A549 (cell line): ENCODE measurements around the gene SCYGR6. TPM values are rescaled to one million over a fixed set of nuclear protein-coding genes. Genes with fewer than 3 reads are reported as not detected.

Source experiments
- ATAC-seq, 2 experiments: fragments of 200-7000 bp in 1 of 2; fragments of >200 bp in 1 of 2; cut with Nextera tagmentation in 1 of 2; cut with Tn5 transposase in 1 of 2; 3 replicates each; pipeline versions ENCODE4 v1.8.0 to v1.9.1; 2018 to 2020; ENCODE audit warnings: mild to moderate bottlenecking in 1 of 2, moderate library complexity in 1 of 2
- CTCF ChIA-PET: fragments of 300-600 bp; sonication (Branson Sonifier 250); formaldehyde crosslinking; extraction: SDS; loops from one replicate; lab custom pipeline; 2021; ENCODE audit warnings: antibody characterized with exemption, inconsistent platforms; lab: Yijun Ruan, JAX
- POLR2A ChIA-PET: fragments of 350-600 bp; formaldehyde crosslinking; extraction: SDS; loops from one replicate; lab custom pipeline; 2021; ENCODE audit warnings: antibody characterized with exemption, inconsistent platforms; lab: Yijun Ruan, JAX
- DNase-seq, 2 experiments: peaks; one replicate each; pipeline versions ENCODE4 v3.0.0 to v3.0.0-alpha.2; 2011 to 2016; ENCODE audit warnings: low read depth in 1 of 2, low spot score in 1 of 2
- FAIRE-seq: peaks from 2 replicates; lab custom pipeline; 2011; peaks lifted over from hg19 to GRCh38; lab: Jason Lieb, UNC
- H3K27ac ChIP-seq, 2 experiments: fragments of >200 bp; sonication (Bioruptor Twin); formaldehyde crosslinking; 3 replicates each; pipeline ENCODE4 v1.5.1; 2016 to 2017
- H3K4me1 ChIP-seq: fragments of >200 bp; sonication (Bioruptor Twin); formaldehyde crosslinking; 3 replicates; pipeline ENCODE4 v1.6.1; 2016
- H3K4me2 ChIP-seq: fragments of >200 bp; sonication (Bioruptor Twin); formaldehyde crosslinking; 3 replicates; pipeline ENCODE4 v1.6.1; 2016
- H3K4me3 ChIP-seq: fragments of >200 bp; sonication (Bioruptor Twin); formaldehyde crosslinking; 3 replicates; pipeline ENCODE4 v1.5.1; 2016
- H3K9me3 ChIP-seq: fragments of >200 bp; sonication (Bioruptor Twin); formaldehyde crosslinking; 3 replicates; pipeline ENCODE4 v1.6.1; 2016
- CBX8 ChIP-seq: fragments of 200-600 bp; sonication (generic); IDR thresholded peaks from 2 replicates; pipeline ENCODE4 v1.6.1; 2016
- CHD4 ChIP-seq: fragments of 200-600 bp; sonication (generic); IDR thresholded peaks from 2 replicates; pipeline ENCODE4 v1.6.1; 2016; ENCODE audit warnings: antibody characterized with exemption, mild to moderate bottlenecking, borderline replicate concordance
- CTCF ChIP-seq: fragments of >200 bp; sonication (Bioruptor Twin); formaldehyde crosslinking; IDR thresholded peaks from 3 replicates; pipeline ENCODE4 v1.5.1; 2016
- EHF ChIP-seq: fragments of 250-450 bp; sonication (Bioruptor Pico); IDR thresholded peaks from 2 replicates; pipeline ENCODE4 v1.5.0; 2020; ENCODE audit warnings: mild to moderate bottlenecking
- ESRRA ChIP-seq: fragments of 150-350 bp; IDR thresholded peaks from 2 replicates; pipeline ENCODE4 v1.6.1; 2014; ENCODE audit warnings: mild to moderate bottlenecking, low read length, borderline replicate concordance
- GATA3 ChIP-seq: IDR thresholded peaks from 2 replicates; pipeline ENCODE4 v1.6.1; 2012; ENCODE audit warnings: borderline replicate concordance
- HDAC2 ChIP-seq: fragments of 200-600 bp; sonication (generic); IDR thresholded peaks from 2 replicates; pipeline ENCODE4 v1.6.1; 2016
- JUNB ChIP-seq: fragments of >200 bp; sonication (Bioruptor Twin); formaldehyde crosslinking; IDR thresholded peaks from 2 replicates; pipeline ENCODE4 v1.6.1; 2016
- KDM5A ChIP-seq: fragments of 200-600 bp; sonication (generic); IDR thresholded peaks from 2 replicates; pipeline ENCODE4 v1.6.1; 2016; ENCODE audit warnings: antibody characterized with exemption, mild to moderate bottlenecking
- MAZ ChIP-seq: fragments of 150-350 bp; IDR thresholded peaks from 2 replicates; pipeline ENCODE4 v1.6.1; 2014; ENCODE audit warnings: antibody characterized with exemption, low read depth, low read length, borderline replicate concordance
- MYC ChIP-seq: IDR thresholded peaks from 2 replicates; pipeline ENCODE4 v1.6.1; 2012; ENCODE audit warnings: mild to moderate bottlenecking, inconsistent platforms, low read length, improper control_type of control experiment, borderline replicate concordance
- PBX3 ChIP-seq: IDR thresholded peaks from 2 replicates; pipeline ENCODE4 v1.6.1; 2012
- PHF8 ChIP-seq: fragments of 200-600 bp; sonication (generic); IDR thresholded peaks from 2 replicates; pipeline ENCODE4 v1.6.1; 2016; ENCODE audit warnings: low read depth, mild to moderate bottlenecking, antibody characterized with exemption, moderate library complexity, borderline replicate concordance
- RAD21 ChIP-seq, 2 experiments: fragments of >200 bp in 1 of 2; sonication (Bioruptor Twin) in 1 of 2; formaldehyde crosslinking in 1 of 2; IDR thresholded peaks in 1 of 2; conservative IDR thresholded peaks in 1 of 2; 2 replicates in 1 of 2; 3 replicates in 1 of 2; pipeline ENCODE4 v1.6.1; 2012 to 2018; ENCODE audit warnings: inconsistent platforms in 1 of 2
- SMC3 ChIP-seq: fragments of >200 bp; sonication (Bioruptor Twin); formaldehyde crosslinking; IDR thresholded peaks from 3 replicates; pipeline ENCODE4 v1.6.1; 2018; ENCODE audit warnings: inconsistent platforms
- SREBF2 ChIP-seq: fragments of 450-650 bp; IDR thresholded peaks from 2 replicates; pipeline ENCODE4 v1.6.1; 2014; ENCODE audit warnings: mild to moderate bottlenecking, moderate library complexity
- ZNF302 ChIP-seq: fragments of 250-450 bp; sonication (Bioruptor Pico); IDR thresholded peaks from 2 replicates; pipeline ENCODE4 v1.9.0; 2021; ENCODE audit warnings: inconsistent platforms, mild to moderate bottlenecking, moderate library complexity
- WGBS: methylation state at CpG from one replicate; pipeline ENCODE4 v1.1.6; 2017; ENCODE audit errors: missing lambda C conversion rate; 5-methylcytosine and 5-hydroxymethylcytosine counted together
- polyA plus RNA-seq, 4 experiments: library from polyadenylated mRNA; depleted of rRNA in 3 of 4; stranded (reverse); fragments of >200 nt; fragmentation: RNase III in 1 of 4; extraction: RNeasy Plus Mini Kit Qiagen cat#74134 plus additional on column Dnase treatment in 1 of 4; gene quantifications; 2 replicates in 3 of 4; 3 replicates in 1 of 4; pipeline ENCODE4 v1.2.3, GENCODE V29; 2011 to 2017

SCYGR6 gene
- polyA plus RNA-seq, 2 of the 4 experiments (the other 2 are of a cell fraction), result not detected

- no peak for FAIRE-seq
- 86% methylated on average over 5 of the region's 5 CpGs for WGBS
- no peak overlapping the region for H3K4me2 ChIP-seq
- H3K4me1 ChIP-seq, result peaks cover 10% of the 10 kb centered on the region; the same call in 2 of the 3 replicates
- TF ChIP-seq GATA3 (no peak), MAZ (no peak), MYC (no peak), ESRRA (no peak), EHF (CRISPR knock-in tag) (no peak)
- DNase-seq, result no peak
- no peak overlapping the region for H3K4me3 ChIP-seq
- ChIA-PET POLR2A (no interaction called here), CTCF (interaction anchor here (1.5 to 3.5 kb wide), 2 partner anchors 11 to 366 kb away, joined by 3 to 16 read pairs; no protein-coding TSS in a partner anchor)
- ATAC-seq, result peak in 1 of 2 experiments; percentile 27; a peak in 1 of 6 replicates
- H3K9me3 ChIP-seq, result no peaks in the 10 kb centered on the region
- H3K27ac ChIP-seq, result peak overlapping the region in 1 of 2 experiments; percentile 67; a peak in 3 of 6 replicates
Observed at GRCh38 chr2:227772197-227772661, 47.7 kb upstream of the SCYGR6 start.

GRCh38 chr2:227767830-227768229 lies 43.3 kb upstream of the SCYGR6 start:
- Histone ChIP-seq H3K4me3 (no peak overlapping the region), H3K4me1 (peaks cover 19% of the 10 kb centered on the region), H3K4me2 (no peak overlapping the region), H3K9me3 (no peaks in the 10 kb centered on the region), H3K27ac (peak overlapping the region; percentile 9 to 70; a peak in 4 of 6 replicates)
- DNase-seq (no peak), FAIRE-seq (no peak), ATAC-seq (no peak)
- TF ChIP-seq KDM5A, result no peak
- ChIA-PET POLR2A (no interaction called here), CTCF (interaction anchor here (1.1 to 9.4 kb wide), 5 partner anchors 109 to 529 kb away, joined by 3 to 84 read pairs (median 15); no protein-coding TSS in a partner anchor)
- WGBS, result 92% methylated on average over 8 of the region's 22 CpGs

GRCh38 chr2:227766373-227766883 lies 41.9 kb upstream of the SCYGR6 start:
- Histone ChIP-seq H3K4me2 (peak overlapping the region; percentile 50), H3K27ac (peak overlapping the region; percentile 77 to 84), H3K9me3 (no peaks in the 10 kb centered on the region), H3K4me1 (peaks cover 33% of the 10 kb centered on the region), H3K4me3 (no peak overlapping the region)
- DNase-seq (peak; percentile 71 to 85), FAIRE-seq (no peak), ATAC-seq (peak; percentile 98 to 99)
- ChIA-PET CTCF (interaction anchor here (0.6 to 9.4 kb wide), 79 partner anchors 8 to 638 kb away, joined by 3 to 84 read pairs (median 4); partner anchors contain the start of genes AGFG1, CCL20, DAW1 and SCYGR5), POLR2A (interaction anchor here (0.9 to 2.0 kb wide), 4 partner anchors 96 to 528 kb away, joined by 3 to 6 read pairs (median 4); no protein-coding TSS in a partner anchor)
- TF ChIP-seq PBX3 (no peak), CTCF (peak; percentile 91), PHF8 (no peak), SREBF2 (no peak), ZNF302 (CRISPR knock-in tag) (no peak), HDAC2 (no peak), SMC3 (peak; percentile 99), JUNB (no peak), RAD21 (conservative IDR thresholded peaks at IDR 0.05 in 1 of 2, IDR thresholded peaks at IDR 0.05 in 1 of 2) (peak; percentile 97 to 99), CHD4 (no peak), ESRRA (0 out of 2 replicates have a peak, but pooled peaks have one; percentile 45), CBX8 (no peak)
- WGBS, result 21% methylated on average over 11 of the region's 11 CpGs
